Stimulated activated CD4-positive, alpha-beta T cell treated with anti-CD3 and anti-CD28 coated beads, Interleukin-4, amount 100 ng/mL, for 4 hours (primary cell): Measurements from ENCODE around the gene PTPRU.

Source experiments
- DNase-seq, 2 experiments: peaks; one replicate each; pipeline ENCODE4 v3.0.0-alpha.2; 2020

The PTPRU gene

DNA sequence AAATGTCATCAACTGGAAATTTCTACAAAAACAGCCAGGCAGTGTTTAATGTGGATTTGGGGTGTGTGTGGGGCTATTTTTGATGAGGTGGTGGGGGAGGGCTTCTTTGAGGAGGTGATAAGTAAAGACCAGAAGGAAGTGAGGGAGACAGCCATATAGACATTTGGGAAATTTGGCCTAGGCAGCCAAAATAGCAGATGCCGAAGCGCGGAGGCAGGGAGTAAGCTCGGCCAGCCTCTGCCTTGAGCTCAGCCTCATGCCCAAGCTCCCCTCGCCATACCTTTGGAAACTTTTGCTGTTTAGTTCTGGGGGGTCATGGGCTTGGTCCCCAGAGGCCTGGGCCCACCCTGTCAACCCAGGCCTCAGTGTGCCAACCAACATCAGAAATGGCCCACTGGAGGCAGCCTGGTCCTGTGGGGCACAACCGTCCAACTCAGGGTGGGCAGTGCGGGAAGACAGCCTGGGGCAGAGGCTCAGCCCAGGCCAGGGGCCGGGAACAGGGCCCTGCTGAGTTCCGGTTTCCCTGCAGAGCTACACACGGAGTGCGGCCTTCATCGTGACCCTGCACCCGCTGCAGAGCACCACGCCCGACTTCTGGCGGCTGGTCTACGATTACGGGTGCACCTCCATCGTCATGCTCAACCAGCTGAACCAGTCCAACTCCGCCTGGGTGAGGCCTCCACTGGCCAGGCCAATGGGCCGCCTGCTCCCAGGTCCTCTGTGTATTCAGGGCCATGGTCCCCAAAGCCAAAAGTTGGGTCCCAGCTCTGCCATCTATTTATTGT lies 84.0 kb downstream of the PTPRU start:
- no peak for DNase-seq

DNA sequence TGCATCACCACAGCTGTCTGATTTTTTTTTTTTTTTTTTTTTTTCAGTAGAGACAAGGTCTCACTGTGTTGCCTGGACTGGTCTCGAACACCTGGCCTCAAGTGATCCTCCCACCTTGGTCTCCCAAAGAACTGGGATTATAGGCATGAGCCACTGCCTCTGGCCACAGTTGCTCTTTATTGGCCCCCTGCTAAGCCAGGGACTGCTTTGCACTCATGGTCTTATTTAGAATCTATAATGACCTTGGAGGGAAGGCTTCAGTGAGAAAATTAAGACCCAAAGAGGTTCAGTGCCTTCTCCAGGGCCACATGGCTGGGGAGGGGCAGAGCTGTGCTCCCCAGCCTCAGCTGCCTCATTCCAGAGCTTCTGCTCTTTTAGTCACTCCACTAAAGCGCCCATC lies 84.9 kb downstream of the PTPRU start:
- no peak for DNase-seq

DNA sequence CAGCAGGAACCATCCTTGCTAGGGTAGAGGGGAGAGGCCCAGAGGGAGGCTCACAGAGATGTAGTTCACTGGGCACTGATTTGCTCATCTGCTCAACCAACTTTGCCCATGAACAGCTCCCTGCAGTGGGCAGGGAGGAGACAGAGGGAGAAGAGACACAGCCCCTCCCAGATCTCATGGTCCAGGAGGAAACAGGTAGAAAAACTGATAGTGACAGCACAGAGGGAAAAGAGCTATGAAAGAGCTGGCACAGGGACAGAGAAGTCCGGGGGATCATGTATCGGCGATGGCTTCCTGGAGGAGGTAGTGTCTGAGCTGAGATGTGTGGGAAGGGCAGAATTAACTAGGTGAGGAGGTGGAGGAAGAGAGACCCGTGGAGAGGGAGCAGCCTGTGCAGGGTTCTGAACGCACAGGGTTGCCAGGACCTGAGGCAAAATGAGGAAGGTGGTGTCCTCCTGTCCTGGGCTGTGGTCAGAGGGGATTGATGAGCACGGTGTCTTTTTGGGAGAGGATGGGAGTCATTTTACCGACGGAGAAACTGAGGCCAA lies 85.9 kb downstream of the PTPRU start:
- DNase-seq: no peak

DNA sequence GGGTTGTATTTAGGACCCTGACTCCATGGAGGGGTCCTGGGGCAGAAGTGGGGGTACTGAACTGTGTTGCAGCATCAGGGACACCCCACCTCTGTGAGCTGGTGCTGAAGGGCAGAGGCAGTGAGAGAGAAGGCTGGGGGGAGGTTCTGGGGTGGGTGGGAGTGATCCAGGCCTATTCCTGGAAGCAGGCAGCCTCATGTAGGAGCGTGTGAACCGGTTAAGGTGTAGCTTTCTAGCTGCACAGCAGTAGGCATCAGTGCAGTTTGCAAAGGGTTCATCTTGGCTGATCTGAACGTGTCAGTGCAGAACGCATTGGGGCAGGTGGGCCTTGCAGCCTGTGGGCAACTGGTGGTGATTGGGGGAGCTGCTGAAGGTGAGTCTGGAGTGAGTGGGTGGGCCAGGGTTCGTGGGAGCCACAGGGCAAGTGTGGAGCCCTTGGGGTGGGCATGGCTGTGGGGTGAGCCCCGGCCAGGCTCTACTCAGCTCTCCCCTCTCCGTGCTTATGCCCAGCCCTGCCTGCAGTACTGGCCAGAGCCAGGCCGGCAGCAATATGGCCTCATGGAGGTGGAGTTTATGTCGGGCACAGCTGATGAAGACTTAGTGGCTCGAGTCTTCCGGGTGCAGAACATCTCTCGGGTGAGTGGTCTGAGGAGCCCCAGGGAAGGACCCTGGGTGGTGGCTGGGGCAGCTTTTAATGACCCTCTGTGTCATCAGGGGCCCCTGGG lies 86.7 kb downstream of the PTPRU start:
- no peak for DNase-seq

DNA sequence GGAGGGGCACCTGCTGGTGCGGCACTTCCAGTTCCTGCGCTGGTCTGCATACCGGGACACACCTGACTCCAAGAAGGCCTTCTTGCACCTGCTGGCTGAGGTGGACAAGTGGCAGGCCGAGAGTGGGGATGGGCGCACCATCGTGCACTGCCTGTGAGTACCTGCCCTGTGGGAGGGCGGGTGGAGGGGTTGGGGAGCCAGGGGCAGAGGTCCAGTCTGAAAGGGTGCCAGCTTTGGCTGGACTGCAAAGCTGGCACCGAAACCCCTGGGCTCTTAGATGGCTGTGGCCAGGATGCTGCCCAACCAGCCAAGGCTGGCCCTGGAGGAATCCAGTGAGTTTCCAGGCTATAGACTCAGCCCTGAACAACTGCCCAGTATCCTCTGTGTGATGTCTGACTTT lies 87.3 kb downstream of the PTPRU start:
- DNase-seq: no peak

DNA sequence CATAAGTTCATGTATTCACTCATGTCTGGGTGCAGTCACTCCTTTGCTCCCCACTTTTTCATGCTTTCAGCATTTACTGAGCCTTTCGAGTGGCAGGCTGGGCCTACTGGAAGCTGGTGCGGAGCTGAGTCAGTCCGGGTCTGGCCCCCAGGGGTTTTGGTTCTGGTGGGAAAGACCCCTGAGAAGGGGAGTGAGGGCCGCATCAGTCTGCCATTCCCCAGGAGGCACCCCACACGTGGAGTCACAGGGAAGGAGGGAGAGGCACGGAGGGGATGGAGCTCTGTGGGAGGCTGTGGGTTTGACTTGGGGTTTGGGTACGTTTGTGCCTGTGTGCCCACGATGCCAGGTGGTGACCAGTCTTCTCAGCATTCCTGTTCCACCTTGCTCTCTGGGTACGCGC lies 87.9 kb downstream of the PTPRU start:
- DNase-seq: no peak

DNA sequence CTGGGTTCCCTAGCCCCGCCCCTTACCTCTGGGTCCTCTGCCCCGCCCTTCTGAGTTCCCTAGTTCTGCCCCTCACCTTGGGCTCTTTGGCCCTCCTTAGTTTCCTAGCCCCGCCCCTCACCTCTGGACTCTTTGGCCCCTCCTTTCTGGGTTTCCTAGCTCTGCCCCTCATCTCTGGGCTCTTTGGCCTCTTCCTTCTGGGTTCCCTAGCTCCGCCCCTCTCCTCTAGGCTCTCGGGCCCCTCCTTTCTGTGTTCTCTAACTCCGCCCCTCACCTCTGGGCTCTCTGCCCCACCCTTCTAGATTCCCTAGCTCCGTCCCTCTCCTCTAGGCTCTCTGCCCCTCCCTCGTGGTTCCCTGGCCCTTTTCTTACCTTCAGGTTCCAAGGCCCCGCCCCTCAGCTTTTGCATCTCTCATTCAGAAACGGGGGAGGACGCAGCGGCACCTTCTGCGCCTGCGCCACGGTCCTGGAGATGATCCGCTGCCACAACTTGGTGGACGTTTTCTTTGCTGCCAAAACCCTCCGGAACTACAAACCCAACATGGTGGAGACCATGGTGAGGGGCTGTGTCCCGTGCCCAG lies 88.5 kb downstream of the PTPRU start:
- DNase-seq: no peak

DNA sequence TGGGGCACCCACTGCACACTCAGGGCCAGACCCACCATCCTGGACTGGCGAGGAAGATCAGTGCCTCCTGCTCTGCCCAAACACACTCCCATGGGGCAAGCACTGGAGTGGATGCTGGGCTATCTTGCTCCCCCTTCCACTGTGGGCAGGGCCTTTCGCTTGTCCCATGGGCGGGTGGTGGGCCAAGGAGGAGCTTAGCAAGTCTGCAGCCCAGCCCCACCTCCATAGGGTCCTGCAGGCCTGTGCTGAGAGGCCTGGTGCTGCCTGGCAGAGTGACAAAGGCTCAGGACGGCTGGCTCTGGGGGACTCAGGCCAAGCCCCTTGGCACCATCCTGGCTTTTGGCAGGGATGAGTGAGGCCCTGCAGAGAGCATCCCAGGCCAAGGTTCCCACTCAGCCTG lies 89.4 kb downstream of the PTPRU start:
- no peak for DNase-seq

DNA sequence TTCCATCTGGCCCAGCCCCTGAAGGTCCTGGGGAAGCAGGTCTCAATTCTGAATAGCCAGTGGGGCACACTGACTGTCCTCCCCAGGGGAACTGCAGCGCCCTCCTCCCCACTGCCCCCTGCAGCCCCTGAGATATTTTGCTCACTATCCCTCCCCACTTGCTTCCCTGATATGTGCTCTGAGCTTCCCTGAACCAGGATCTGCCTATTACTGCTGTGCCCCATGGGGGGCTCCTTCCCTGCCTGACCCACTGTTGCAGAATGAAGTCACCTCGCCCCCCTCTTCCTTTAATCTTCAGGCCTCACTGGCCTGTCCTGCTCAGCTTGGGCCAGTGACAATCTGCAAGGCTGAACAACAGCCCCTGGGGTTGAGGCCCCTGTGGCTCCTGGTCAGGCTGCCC lies 89.8 kb downstream of the PTPRU start:
- no peak for DNase-seq

DNA sequence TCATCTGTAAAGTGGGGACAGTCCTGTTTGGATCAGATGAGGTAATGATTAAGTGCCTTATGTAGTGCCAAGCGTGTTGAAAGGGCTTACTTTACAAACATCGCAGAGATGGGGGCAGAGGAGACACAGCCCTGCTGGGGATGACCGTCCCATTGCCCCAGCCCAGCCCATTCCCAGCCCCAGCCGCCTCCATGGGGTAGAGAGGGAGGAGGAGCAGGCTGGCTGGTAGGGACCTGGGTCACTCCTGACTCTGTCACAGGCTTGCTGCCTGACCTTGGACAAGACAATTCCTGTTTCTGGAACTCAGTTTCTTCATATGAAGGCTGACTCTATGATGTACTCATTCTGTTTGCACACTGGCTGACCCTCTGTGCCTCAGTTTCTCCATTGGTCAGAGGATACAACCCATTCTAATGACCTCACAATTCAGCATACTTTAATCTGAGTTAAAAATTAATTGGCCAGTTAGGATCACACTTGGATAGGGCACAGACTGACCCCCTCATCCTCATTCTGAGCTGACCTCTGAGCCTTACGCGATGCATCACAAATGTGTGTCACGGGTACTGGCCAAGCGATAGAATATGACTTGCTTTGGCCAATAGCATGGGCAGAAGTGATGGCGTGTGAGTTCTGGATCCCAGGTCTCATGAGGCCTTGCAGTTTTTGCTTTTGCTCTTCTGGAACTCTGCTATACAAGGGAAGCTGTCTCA lies 91.1 kb downstream of the PTPRU start:
- no peak for DNase-seq

DNA sequence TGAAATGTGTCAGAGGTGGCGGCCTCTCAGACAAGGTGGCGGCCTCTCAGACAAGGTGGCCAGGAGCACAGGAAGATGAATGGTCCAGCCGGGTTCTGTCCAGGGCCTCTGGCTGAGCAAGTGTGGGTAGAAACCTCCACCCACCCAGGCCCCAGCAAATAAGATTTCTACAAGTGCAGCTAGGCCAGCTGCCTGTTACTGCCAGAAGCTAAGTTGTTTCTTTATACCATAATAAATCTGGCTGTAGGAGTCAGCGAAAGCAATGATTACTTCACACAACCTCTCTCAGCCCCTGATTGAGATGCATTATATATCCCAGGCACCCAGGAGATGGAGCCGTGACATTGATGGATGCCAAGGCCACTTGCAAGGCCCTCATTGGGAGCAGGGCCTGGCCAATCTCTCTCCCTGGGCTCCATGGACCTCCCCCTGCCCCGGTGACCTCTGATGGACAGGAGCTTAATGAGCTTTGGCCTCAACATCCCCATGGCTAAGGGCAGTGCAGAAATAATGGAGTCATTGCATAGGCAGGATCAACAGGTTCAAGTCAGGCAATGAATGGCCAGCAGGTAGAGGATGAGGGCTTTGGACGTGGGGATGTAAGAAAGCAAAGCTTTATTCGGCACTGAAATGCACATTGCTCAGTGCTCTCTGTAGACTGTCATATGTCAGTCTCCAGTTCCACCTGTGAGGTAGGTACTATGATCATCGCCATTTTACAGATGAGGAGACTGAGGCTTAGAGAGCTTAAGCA lies 92.9 kb downstream of the PTPRU start:
- DNase-seq: no peak

DNA sequence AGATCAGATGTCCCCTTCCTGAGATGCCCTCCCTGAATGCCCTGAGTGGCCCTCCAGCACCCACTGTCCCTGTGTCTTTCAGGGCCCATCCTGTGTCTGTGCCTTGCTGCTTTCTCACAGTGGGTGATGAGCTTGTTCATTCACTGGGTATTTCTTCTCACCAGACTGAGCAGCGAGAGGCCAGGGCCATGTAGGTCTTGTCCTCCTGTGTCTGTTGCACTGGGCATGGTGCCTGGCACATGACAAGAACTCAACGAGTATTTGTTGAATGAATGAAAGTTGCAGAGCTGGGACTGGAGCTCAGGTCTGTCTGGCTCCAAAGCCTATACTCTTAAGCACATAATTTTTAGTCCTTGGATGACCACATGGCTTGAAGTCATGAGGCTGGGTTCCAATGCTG lies 93.8 kb downstream of the PTPRU start:
- DNase-seq: no peak

DNA sequence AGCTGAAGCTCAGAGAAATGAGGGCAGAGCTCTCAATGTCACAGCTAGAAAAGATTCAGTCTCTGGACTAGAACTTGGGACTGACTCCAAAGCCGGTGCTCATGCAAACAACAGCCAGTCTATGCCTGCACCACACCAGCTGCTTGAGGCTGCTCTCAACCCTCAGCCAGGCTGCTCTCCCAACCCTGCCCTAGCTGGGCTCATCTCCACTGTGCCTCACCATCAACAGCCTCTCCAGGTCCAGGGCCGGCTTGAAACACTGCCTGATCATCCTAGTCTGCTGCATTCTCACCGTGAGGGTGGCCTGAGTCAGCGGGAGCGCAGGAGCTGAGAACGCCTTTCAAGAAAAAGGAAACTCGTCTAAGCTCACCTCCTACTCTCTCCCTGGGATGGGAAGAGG lies 94.5 kb downstream of the PTPRU start:
- DNase-seq: no peak

DNA sequence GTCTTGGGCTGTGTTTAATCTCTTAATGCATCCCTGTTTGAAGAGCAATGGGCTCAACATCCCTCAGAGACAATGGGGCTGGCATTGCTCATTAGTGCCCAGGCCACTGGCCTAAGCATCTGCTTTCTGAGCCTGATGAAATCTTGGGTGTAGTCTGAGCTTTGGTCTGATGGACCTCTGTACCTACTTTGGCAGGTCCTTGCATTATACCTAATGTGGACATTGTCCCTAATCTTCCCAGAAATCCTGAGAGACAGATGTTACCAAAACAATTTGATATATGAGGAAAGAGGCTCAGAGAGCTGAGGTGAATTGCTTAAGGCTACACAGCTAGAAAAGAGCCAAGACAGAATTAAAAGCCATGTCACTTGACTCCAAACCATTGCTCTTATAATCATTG lies 95.0 kb downstream of the PTPRU start:
- DNase-seq: no peak

DNA sequence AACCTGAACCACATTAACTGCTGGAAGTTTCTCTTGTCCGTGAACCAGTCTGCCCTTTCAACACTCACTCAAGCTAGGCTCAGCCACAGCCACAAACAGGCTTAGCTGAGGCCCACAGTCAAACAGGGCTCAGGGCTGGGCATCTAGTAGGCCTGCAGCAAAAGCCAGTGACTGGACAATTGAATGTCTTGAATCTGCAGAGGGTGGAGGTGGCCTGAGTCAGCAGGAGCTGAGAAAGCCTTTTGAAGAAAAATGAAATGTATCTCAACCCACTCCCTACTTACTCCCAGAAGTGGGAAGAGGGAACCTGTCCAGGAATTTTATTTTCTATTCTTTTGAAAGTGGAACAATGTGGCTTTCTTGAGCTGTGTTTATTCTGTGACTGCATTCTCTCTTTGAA lies 95.4 kb downstream of the PTPRU start:
- DNase-seq: no peak

DNA sequence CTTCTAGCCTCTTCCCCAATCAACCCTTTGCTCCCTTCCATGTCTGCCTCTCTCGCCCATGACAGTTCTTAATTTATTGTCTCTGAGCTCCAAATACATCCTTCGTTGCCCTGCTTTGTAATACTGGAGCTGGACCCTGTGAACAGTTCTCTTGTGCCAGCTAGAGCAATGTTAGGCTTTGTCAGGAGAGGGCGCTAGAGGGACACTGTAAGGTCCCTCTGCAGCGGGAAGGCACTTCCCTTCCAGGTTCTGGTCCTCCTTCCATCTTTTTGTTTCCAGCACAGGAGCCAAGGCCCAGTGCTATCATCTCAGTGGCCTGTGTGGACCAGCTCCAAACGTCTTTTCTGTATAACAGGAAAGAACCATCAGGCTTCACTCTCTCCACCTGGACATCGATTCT lies 95.9 kb downstream of the PTPRU start:
- no peak for DNase-seq

DNA sequence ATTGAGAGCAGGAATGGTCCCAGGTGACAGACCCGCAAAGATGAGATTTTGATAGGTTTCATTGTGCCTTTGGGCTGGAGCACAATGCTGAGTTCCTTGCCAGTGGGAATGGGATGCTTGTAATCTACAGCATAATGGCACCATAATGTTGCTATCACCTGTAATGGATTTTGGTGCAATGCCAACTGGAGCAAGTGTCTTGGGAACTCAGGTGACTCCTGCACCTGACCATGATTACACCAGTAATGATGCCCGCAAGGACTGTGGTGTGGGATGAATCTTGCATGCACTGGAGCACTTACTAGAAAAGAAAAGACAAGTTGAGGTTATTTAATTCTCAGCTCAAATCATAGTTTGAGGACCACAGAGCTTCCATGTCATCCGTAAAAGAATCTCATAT lies 96.7 kb downstream of the PTPRU start:
- no peak for DNase-seq

DNA sequence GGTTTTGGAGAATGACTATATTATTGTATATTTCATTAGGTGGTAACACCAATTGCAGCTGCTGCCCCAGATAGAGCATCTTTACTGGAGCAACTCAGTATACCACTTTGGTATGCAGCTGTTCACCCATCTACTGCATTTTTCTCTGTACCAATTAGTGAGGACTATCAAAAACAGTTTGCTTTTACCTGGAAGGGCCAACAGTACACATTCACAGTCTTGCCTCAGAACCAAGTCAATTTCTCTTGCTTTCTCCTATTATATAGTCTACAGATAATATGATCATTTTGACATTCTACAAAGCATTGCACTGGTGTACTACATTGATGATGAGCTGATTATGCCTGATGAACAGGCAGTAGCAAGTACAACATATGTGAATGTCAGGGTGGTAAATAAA lies 99.3 kb downstream of the PTPRU start:
- DNase-seq: no peak

DNA sequence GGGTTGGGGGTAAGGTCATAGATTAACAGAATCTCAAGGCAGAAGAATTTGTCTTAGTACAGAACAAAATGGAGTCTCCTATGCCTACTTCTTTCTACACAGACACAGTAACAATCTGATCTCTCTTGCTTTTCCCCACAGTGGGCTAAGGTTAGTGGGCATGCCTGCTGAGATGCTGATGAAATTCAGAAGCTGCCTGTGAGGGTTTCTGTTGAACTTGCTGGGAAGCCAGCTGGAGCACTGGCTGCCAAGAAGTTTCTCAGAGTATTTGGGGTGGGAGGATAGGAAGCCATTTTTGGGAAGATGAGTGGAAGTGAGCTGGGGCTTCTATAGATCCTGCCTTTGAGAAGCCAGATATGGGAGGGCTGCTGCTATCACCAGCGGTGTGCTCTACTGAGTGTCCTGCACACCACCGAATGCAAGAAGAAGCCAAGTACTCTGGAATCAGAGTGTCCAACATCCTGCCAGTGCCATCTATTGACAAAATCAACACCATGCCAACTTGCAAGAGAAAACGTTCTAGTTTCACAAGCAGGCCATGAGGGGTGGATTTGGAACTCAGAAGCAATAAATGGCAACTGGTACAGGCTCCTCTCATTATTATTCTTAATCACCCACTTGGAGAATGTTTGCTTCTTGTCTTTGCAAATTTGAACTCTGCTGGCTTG lies 102.7 kb downstream of the PTPRU start:
- no peak for DNase-seq

DNA sequence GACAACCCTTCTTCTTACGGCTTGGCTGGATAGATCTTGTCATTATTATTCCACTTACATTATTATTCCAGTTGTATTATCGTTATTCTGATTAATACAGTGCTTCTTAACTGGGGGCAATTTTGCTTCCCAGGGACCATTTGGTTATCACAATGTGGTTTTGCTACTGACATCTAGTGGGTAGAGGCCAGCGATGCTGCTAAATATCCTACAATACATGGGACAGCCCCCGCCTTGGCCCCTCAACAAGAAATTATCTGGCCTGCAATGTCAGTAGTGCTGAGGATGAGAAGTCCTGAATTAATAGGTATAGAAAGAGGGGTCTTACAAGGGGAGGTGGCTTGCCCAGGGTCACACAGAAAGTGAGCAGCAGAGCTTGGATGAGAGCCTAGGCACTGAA lies 105.6 kb downstream of the PTPRU start:
- DNase-seq: no peak

DNA sequence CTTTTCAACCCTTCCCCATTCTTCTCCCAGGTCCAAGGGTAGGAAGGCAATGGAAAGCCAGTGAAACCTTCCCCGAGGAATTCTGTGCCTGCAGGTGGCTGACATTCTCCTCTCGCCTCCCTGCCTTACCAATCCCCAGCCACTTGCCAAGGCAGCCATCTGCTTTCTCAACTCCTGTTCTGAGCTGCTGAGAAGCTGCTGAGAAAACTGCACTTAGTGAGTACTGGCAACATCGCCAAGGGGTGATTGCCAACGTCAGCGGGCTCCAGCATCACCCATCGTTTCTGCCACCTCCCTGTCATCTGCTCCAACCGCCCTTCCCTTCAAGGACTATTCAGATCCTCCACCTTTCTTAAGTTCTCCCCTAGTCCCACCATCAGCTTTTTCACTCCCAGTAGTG lies 106.0 kb downstream of the PTPRU start:
- DNase-seq: no peak

DNA sequence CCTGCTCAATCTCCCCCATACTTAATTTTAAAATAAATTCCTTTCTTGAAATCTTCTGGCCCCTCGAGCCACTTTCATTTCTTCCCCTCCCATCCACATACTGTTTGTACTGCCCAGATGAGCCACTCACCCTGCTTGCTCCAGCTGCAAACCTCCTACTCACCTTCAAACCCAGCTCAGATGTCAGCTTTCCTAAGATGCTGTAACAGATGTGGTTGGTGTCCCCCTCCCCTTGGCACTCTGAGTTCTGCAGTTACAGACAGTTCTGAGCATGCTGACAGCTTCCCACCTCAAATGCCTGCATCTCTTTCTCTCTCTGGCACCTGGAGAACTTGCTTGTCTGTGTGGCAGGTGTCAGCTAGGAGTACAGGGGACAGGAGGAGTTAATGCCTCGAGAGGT lies 106.7 kb downstream of the PTPRU start:
- DNase-seq: no peak
